Tibial nerve (tissue), 3 donors: ENCODE data around the gene PRRG4.

Source experiments
- POLR2A ChIP-seq, 2 donors: fragments of 450-650 bp; IDR thresholded peaks; one replicate each; pipeline ENCODE4 v1.6.1; 2017; ENCODE audit warnings: antibody characterized with exemption in 2 of 2, mild to moderate bottlenecking in 2 of 2, moderate library complexity in 2 of 2
- TF ChIP-seq, protein P1 (sequence below), 5 experiments: fragments of 200-600 bp in 3 of 5; fragments of 450-650 bp in 2 of 5; sonication (generic) in 3 of 5; IDR thresholded peaks; one replicate each; pipeline ENCODE4 v1.5.1; 2016 to 2019; ENCODE audit warnings: antibody characterized with exemption in 5 of 5, mild to moderate bottlenecking in 3 of 5, moderate library complexity in 2 of 5

DNA sequence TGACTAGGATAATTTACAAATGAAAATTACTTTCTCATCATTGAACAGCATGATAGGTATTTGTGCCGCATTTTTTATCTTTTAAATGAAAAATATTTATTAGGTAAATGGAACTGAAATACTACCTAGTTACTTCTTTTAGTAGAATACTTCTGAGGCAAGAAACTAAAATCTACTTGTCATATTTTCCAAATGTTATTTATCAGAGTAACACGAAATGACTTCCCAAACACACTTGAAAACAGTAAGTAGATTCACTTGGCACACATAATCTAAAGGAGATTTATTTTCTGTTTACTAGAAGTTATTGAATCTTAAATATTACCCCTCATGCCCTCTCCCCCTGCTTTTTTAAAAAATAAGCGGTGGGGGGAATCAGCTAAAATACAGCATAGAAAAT lies 65.2 kb downstream of the PRRG4 start:
- TF ChIP-seq, protein P1, sequence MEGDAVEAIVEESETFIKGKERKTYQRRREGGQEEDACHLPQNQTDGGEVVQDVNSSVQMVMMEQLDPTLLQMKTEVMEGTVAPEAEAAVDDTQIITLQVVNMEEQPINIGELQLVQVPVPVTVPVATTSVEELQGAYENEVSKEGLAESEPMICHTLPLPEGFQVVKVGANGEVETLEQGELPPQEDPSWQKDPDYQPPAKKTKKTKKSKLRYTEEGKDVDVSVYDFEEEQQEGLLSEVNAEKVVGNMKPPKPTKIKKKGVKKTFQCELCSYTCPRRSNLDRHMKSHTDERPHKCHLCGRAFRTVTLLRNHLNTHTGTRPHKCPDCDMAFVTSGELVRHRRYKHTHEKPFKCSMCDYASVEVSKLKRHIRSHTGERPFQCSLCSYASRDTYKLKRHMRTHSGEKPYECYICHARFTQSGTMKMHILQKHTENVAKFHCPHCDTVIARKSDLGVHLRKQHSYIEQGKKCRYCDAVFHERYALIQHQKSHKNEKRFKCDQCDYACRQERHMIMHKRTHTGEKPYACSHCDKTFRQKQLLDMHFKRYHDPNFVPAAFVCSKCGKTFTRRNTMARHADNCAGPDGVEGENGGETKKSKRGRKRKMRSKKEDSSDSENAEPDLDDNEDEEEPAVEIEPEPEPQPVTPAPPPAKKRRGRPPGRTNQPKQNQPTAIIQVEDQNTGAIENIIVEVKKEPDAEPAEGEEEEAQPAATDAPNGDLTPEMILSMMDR (IDR thresholded peaks at IDR 0.05), result no peak
- no peak for TF ChIP-seq POLR2A (IDR thresholded peaks at IDR 0.05)
